ENCODE results near the gene C14orf119. TPM values are rescaled to one million over a fixed set of nuclear protein-coding genes. Genes with fewer than 3 reads are reported as not detected.

C14orf119 gene
- total and polyA plus RNA-seq, 8 donors = 52.6 to 67.6 (median 63.5) TPM

- no peak overlapping the region for H3K4me3 ChIP-seq
- DNase-seq (no peak), ATAC-seq (no peak)
- H3K36me3 ChIP-seq = peaks cover 2 to 86% of the 10 kb centered on the region in 2 donors
- intact Hi-C loops (cut with DNase I) = no loop called here
- no peaks in the 10 kb centered on the region for H3K9me3 ChIP-seq
- H3K4me1 ChIP-seq = peaks cover 10 to 61% of the 10 kb centered on the region in 2 donors
- H3K27me3 ChIP-seq = no peaks in the 10 kb centered on the region
- no peak overlapping the region for H3K27ac ChIP-seq
- TF ChIP-seq CTCF (IDR thresholded peaks at IDR 0.05) = no peak
These were observed 5.6 kb upstream of the C14orf119 start for GRCh38 chr14:23089498-23090253.

- no peak for ATAC-seq
- TF ChIP-seq CTCF (IDR thresholded peaks at IDR 0.05) = no peak
- H3K27me3 ChIP-seq = no peaks in the 10 kb centered on the region
- peaks cover 10 to 59% of the 10 kb centered on the region in 2 donors for H3K4me1 ChIP-seq
- peaks cover 2 to 81% of the 10 kb centered on the region in 2 donors for H3K36me3 ChIP-seq
- no peaks in the 10 kb centered on the region for H3K9me3 ChIP-seq
- no peak for DNase-seq
- H3K27ac ChIP-seq = no peak overlapping the region
- no peak overlapping the region for H3K4me3 ChIP-seq
- intact Hi-C loops (cut with DNase I) = no loop called here
These were observed 5.1 kb upstream of the C14orf119 start for GRCh38 chr14:23090254-23090636.

- Histone ChIP-seq H3K4me3 (no peak overlapping the region), H3K36me3 (peaks cover 2 to 68% of the 10 kb centered on the region in 2 donors), H3K4me1 (peaks cover 12 to 52% of the 10 kb centered on the region in 2 donors), H3K27ac (no peak overlapping the region), H3K9me3 (no peaks in the 10 kb centered on the region), H3K27me3 (no peaks in the 10 kb centered on the region)
- no peak for ATAC-seq
- no peak for DNase-seq
- no peak for TF ChIP-seq CTCF (IDR thresholded peaks at IDR 0.05)
- intact Hi-C loops (cut with DNase I) = no loop called here
These were observed 3.7 kb upstream of the C14orf119 start for GRCh38 chr14:23091294-23092225.

- intact Hi-C loops (cut with DNase I) = no loop called here
- Histone ChIP-seq H3K4me1 (peaks cover 15 to 64% of the 10 kb centered on the region in 2 donors), H3K36me3 (peaks cover 2 to 59% of the 10 kb centered on the region in 2 donors), H3K4me3 (peak overlapping the region in 1 of 2 donors; percentile 93), H3K9me3 (no peaks in the 10 kb centered on the region), H3K27me3 (no peaks in the 10 kb centered on the region), H3K27ac (no peak overlapping the region)
- ATAC-seq (no peak), DNase-seq (no peak)
- TF ChIP-seq CTCF (IDR thresholded peaks at IDR 0.05) = no peak
These were observed 2.2 kb upstream of the C14orf119 start for GRCh38 chr14:23093104-23093503.

GRCh38 chr14:23093526-23093925, 1.8 kb upstream of the C14orf119 start:
- no peak for DNase-seq
- no peaks in the 10 kb centered on the region for H3K27me3 ChIP-seq
- H3K27ac ChIP-seq = no peak overlapping the region
- H3K36me3 ChIP-seq = peaks cover 2 to 59% of the 10 kb centered on the region in 2 donors
- H3K9me3 ChIP-seq = no peaks in the 10 kb centered on the region
- H3K4me3 ChIP-seq = peak overlapping the region; percentile 79 to 93
- intact Hi-C loops (cut with DNase I) = no loop called here
- ATAC-seq = no peak
- TF ChIP-seq CTCF (IDR thresholded peaks at IDR 0.05) = no peak
- H3K4me1 ChIP-seq = peaks cover 15 to 68% of the 10 kb centered on the region in 2 donors

Measured in left lung (tissue), 10 donors.